HL-60/S4 treated with phorbol 12-myristate 13-acetate at 8.2 ng/mL for 4 days and 3 days (cell line): ENCODE results near the gene NRG3.

Source experiments
- in situ Hi-C: fragments of 300-500 bp; cut with MboI; formaldehyde crosslinking; loops from 2 replicates; pipeline ENCODE4 v1.15.0; 2022; ENCODE audit warnings: low sequenced_read_pairs

Gene NRG3

GRCh38 chr10:81874875-81875466 lies at the start of gene NRG3:
NRG3 (plus strand) TSS chr10:81875194.
- in situ Hi-C loops = no loop called here

- in situ Hi-C loops = no loop called here
Measured at GRCh38 chr10:81828251-81828650, 46.7 kb upstream of the NRG3 start.

DNA sequence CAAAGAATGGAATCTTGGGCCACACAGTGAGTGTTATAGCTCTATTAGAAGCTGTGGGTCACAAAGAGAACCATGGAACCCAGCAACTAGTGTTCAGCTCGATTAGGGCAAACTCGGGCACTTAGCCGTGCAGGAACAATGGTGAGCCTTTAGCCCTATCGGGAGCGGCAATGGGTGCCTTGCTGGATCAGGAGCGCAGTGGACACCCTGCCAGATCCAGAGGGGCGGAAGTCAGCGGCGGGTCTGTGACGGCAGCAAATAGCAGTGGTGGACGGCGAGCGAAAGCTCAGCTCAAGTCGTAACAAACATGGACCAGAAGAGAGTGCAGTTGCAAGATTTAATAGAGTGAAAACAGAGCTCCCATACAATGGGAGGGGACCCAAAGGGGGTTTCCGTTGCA lies 43.9 kb upstream of the NRG3 start:
- in situ Hi-C loops = no loop called here

DNA sequence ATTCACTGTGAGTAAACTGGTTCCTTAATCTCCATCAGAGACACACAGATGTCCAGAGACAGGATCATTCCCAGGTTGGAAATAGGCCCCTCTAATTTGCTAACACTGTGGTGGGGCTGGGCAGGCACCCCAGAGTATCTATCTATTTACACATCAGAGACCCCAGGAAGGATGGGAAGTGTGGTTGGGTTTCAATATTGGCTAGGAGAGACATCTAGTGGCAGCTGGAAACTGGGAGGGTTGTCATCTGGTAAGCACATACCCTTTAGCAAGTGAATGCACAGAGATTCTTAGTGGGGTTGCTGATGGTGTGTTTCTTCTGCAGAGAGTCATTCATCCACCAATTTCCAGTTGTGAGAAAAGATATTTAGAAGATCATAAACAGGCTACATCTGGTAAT lies 36.0 kb upstream of the NRG3 start:
- in situ Hi-C loops = no loop called here

GRCh38 chr10:81843042-81843441 lies 32.0 kb upstream of the NRG3 start:
- in situ Hi-C loops = no loop called here

GRCh38 chr10:81847675-81848074 lies 27.3 kb upstream of the NRG3 start:
- in situ Hi-C loops = no loop called here

DNA sequence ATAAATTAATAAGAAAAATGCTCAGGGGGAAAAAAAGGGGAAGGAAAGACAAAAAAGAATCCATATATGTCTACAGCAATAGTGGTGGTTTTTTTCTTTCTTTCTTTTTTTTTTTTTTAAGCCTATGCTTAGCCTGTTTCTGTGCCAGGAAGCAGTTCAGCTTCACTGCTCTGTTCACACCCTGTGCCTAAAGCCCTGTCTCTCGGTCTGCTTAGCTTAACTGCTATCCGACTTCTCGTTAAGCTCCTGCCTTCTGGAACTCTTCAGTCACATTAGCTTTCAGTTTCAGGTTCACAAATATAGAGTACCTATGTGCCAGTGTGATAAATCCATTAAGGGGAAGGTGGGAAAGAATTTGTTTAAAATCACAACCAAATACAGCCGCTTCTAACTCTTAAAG lies 26.5 kb upstream of the NRG3 start:
- in situ Hi-C loops = no loop called here

DNA sequence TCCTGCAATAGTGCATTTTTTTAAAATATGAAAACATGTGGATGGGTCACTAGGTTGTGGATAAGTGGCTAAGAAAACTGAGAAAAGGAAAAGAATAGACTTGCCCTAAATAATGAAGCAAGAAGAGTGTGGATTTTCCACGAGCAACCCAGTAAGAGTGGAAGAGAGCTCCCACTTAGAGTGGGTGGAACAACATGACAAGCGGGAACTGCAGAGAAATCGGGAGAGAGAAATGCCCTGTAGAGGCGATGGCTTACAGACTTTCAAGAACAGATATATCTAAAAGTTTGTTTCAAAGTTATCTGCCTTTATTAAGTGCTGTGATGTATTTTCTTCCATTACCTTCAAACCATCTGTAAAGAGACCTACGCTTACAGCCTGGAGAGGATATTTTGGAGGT lies 26.1 kb upstream of the NRG3 start:
- in situ Hi-C loops = no loop called here

- in situ Hi-C loops = no loop called here
Measured at GRCh38 chr10:81862596-81862995, 12.4 kb upstream of the NRG3 start.

DNA sequence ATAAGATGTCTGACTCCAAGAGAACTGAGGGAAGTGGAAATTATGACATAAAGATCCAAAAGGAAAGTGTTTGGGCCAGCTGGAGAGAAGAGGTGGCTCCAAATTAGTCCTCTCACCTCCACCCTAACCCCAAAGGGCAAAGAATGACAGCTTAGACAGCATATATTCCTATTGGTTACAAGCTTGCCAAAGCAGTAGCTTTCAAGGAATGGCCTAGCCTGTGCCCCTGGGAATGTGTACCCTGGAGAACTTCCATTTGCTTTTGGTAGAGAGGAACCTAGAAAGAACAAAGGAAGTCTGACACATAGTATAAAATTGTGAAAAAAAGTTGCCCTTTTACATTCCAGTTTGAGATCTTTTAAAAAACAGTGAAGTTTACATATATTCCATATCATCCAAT lies 11.2 kb upstream of the NRG3 start:
- in situ Hi-C loops = no loop called here

- in situ Hi-C loops = no loop called here
Measured at GRCh38 chr10:81865581-81865980, 9.4 kb upstream of the NRG3 start.

GRCh38 chr10:81866753-81867152 lies 8.2 kb upstream of the NRG3 start:
- in situ Hi-C loops = no loop called here

DNA sequence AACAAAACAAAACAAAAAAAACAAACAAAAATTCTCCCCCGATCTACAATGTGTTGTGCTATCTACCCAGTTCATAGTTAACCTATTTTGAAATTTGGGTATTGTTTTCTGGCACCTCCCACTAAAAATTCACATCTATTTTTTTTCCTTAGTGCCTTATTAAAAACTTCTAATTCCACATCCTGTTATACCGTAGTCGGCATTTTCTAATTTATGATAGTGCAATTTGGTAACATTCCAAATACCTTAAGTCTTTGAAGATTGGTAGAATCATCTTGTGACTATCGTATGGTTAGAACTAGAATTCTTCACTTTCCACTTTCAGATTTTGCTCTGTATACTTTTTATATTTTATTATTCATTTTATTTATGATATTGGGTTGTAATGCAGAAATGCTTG lies 4.5 kb upstream of the NRG3 start:
- in situ Hi-C loops = no loop called here

GRCh38 chr10:81871558-81871957 lies 3.4 kb upstream of the NRG3 start:
- in situ Hi-C loops = no loop called here

DNA sequence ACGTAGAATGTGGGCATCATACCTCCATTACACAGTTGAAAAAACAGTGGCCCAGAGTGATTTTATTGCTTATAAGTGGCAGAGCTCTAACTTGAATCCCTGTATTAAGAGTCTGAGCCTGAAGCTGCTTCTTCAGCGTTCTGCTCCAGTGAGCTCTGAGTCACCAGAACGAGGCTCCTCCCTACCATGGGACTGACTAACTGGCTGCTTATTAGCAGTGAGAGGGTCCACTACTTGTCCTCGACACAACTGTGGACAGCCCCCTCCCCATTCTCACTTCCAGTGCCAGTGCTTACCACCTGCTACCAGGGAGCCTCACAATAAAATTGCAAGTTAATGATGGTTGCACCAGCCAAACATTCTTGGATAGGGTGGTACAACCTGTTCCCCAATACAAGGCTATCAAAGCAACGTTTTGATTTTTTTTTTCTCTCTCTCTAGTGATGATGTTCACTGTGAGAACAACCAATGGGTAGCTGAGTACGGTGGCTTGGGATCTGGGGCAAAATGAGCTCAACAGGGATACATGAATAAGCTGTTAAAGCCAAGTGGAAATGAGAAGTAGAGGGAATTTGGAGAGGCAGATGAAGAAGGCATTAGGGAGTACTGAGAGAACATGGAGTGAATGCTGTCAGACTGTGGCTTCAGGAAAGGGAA lies 2.7 kb upstream of the NRG3 start:
- in situ Hi-C loops = no loop called here

DNA sequence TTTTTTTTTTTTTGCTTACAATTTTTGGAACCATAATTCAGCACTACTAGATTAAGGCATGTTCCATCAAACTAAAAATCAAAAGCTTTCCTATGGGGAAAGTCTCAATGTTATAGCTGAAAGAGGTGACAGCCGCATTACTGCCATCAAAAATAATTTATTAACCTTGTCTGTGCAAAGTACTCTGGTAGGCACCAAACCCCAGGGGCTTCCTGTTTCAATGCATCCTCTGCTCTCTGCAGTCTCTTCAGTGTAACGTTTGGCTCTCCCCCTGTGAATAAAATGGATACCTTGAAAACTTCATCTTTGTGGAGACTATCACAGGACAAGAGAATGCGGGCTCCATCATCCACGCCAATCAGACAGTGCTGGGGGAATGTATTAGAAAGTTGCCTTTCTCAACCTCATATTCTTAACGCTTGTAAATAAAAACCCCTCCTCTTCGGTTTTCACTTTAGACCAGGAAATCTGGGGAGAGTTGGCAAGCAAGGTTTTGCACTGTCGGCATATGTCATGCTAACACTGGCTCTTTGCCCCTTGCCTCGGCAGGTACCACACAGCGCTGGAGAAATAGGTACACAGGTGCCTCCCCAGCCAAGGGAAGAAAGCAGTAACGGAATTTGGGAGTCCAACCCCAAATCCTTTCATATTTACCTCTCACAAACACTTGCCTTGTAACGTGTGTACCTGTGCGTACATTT lies 1.6 kb upstream of the NRG3 start:
- in situ Hi-C loops = no loop called here

- in situ Hi-C loops = no loop called here
Measured at GRCh38 chr10:81873932-81874816, 820 bp upstream of the NRG3 start.

GRCh38 chr10:81875467-81876252 lies 666 bp downstream of the NRG3 start:
- in situ Hi-C loops = no loop called here

DNA sequence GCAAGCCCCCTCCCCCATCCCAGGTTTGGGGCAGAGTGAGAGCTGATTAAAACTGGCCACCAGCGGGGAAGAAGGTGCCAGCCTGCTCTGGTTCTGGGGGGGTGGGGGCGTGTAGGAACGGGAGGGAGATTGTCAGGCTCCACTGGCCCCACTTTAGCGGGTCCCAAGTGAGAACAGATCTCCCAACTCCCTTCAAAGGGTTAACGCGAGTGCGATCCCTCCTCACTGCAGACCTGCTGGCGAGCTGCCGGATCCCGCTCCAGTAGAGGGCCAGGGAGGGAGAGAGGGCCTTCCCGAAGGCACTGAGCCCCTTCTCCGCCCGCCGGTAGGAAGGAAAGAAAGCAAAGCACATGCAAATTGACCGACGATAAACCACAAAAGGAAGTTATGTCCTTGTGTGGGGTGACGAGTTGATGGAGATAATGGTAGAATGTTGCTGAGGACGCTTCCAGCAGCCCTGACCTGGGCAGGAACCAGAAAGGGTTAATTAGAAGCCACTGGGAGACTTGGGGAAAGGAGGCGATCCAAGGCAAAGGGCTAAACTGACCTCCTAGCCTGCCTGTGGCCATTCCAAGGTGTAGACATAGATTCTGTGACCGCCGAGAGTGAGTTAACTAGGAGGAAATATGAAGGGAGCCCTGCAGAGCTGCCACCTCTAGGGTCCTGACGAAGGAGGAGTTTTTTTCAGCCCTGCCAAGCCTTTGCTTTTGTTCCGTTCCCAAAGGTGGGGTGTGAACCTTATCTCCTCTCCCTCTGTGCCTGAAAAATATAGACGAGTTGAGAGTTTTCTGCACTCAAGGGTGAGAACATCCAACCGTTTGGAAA lies 1.5 kb downstream of the NRG3 start:
- in situ Hi-C loops = no loop called here

DNA sequence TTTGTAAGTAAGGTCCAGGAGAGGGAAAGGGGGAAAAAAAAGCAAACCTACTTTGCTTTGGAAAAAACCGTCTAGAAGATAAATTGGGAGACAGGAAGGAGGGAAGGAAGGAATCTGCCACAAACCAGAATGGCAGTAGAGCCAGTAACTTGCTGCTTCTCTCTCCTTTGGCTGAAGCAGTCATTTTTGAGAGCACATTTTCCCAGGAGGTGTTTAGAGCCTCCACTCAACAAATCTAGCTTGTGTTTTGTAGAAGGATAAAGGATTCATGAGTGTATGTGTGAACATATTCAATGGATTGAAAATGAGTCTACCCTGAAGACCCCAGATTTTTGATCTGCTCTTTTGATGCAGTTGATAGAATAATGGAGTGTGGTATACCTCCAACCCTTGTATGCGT lies 2.6 kb downstream of the NRG3 start:
- in situ Hi-C loops = no loop called here
